Gastroesophageal sphincter (tissue), 3 donors: Measurements from ENCODE around the gene GMEB2.

ENCODE experiments used
- CTCF ChIP-seq, 4 experiments: fragments of 200-600 bp in 2 of 4; fragments of 450-650 bp in 2 of 4; sonication (generic) in 1 of 4; IDR thresholded peaks; one replicate each; pipeline ENCODE4 v1.5.1; 2017 to 2019; ENCODE audit warnings: antibody characterized with exemption in 4 of 4, mild to moderate bottlenecking in 2 of 4, moderate library complexity in 2 of 4
- EP300 ChIP-seq: sonication (generic); formaldehyde crosslinking; IDR thresholded peaks from one replicate; pipeline ENCODE4 v1.6.1; 2017; ENCODE audit warnings: antibody characterized with exemption, mild to moderate bottlenecking
- POLR2A ChIP-seq, 2 donors: fragments of 450-650 bp; IDR thresholded peaks; one replicate each; pipeline ENCODE4 v1.6.1; 2017; ENCODE audit warnings: antibody characterized with exemption in 2 of 2, mild to moderate bottlenecking in 2 of 2, moderate library complexity in 1 of 2

GRCh38 chr20:63558804-63559484, 68.0 kb downstream of the GMEB2 start:
- TF ChIP-seq EP300 (no peak), CTCF (IDR thresholded peaks at IDR 0.05) (no peak), POLR2A (IDR thresholded peaks at IDR 0.05) (no peak)
